K562 (cell line): ENCODE measurements around the gene KIAA0930. TPM values are rescaled to one million over a fixed set of nuclear protein-coding genes. Genes with fewer than 3 reads are reported as not detected.

ENCODE experiments used
- ATAC-seq: fragments of 200-7000 bp; cut with Tn5 transposase; 3 replicates; pipeline ENCODE4 v1.9.1; 2020; ENCODE audit warnings: moderate library complexity
- BruUV-seq: library from RNA; stranded (reverse); fragments of 400-500 nt; replicated peaks from 2 replicates; lab custom pipeline; 2021; lab: Mats Ljungman, UMichigan
- CTCF ChIA-PET: fragments of 300-600 bp; formaldehyde crosslinking; extraction: SDS; loops from one replicate; lab custom pipeline; 2021; ENCODE audit warnings: low intra/inter-chr PET ratio; lab: Yijun Ruan, JAX
- POLR2A ChIA-PET: fragments of 300-600, 350-650 bp; sonication (Branson Sonifier 250); formaldehyde crosslinking; extraction: SDS; loops from one replicate; lab custom pipeline; 2021; ENCODE audit warnings: antibody characterized with exemption, inconsistent platforms; lab: Yijun Ruan, JAX
- DNase-seq, 4 experiments: peaks; one replicate each; pipeline versions ENCODE4 v3.0.0 to v3.0.0-alpha.2; 2011 to 2018; ENCODE audit warnings: low spot score in 3 of 4, mixed read lengths in 3 of 4; ENCODE audit errors: extremely low read depth in 1 of 4
- FAIRE-seq: peaks from 2 replicates; lab custom pipeline; 2011; peaks lifted over from hg19 to GRCh38; lab: Jason Lieb, UNC
- H2AFZ ChIP-seq: 2 replicates; pipeline ENCODE4 v1.6.0; 2011; ENCODE audit warnings: low read depth, low read length, control low read depth, inconsistent platforms
- H3K27ac ChIP-seq: fragments of 200-600 bp; 3 replicates; pipeline ENCODE4 v1.8.0; 2011; ENCODE audit warnings: low read depth, mild to moderate bottlenecking, control low read depth, inconsistent platforms, low read length, moderate library complexity, mixed read lengths; ENCODE audit errors: extremely low read depth
- H3K27me3 ChIP-seq, 2 experiments: fragments of 300-600 bp in 1 of 2; 2 replicates in 1 of 2; 3 replicates in 1 of 2; pipeline versions ENCODE4 v1.6.0 to v1.8.0; 2011; ENCODE audit warnings: inconsistent platforms in 2 of 2, low read length in 2 of 2, mild to moderate bottlenecking in 1 of 2, mixed read lengths in 1 of 2, moderate library complexity in 1 of 2; ENCODE audit not compliant: control insufficient read depth in 2 of 2, insufficient read depth in 2 of 2
- H3K36me3 ChIP-seq: fragments of 300-600 bp; 3 replicates; pipeline ENCODE4 v1.8.0; 2011; ENCODE audit warnings: mild to moderate bottlenecking, low read length, inconsistent platforms; ENCODE audit not compliant: control insufficient read depth, insufficient read depth
- H3K4me1 ChIP-seq, 2 experiments: fragments of 200-600 bp in 1 of 2; replicated peaks in 1 of 2; 2 replicates in 1 of 2; 3 replicates in 1 of 2; pipeline versions ENCODE4 v1.5.1 to v1.8.0; 2011; ENCODE audit warnings: inconsistent platforms in 2 of 2, low read length in 2 of 2, mild to moderate bottlenecking in 1 of 2, mixed read lengths in 1 of 2, moderate library complexity in 1 of 2; ENCODE audit not compliant: control insufficient read depth in 2 of 2, insufficient read depth in 2 of 2
- H3K4me2 ChIP-seq: 2 replicates; pipeline ENCODE4 v1.6.1; 2011; ENCODE audit warnings: low read length, control low read depth, inconsistent platforms, mixed read lengths; ENCODE audit not compliant: insufficient read depth
- H3K4me3 ChIP-seq: fragments of 200-600 bp; sonication (generic), shearing (Covaris generic); 2 replicates; pipeline ENCODE4 v1.5.1; 2016; ENCODE audit warnings: control low read depth, inconsistent platforms
- H3K79me2 ChIP-seq: fragments of 200-600 bp; 3 replicates; pipeline ENCODE4 v1.8.0; 2011; ENCODE audit warnings: low read length, inconsistent platforms; ENCODE audit not compliant: control insufficient read depth, insufficient read depth
- H3K9ac ChIP-seq, 2 experiments: 2 replicates each; pipeline versions ENCODE4 v1.6.0 to v1.6.1; 2011; ENCODE audit warnings: low read depth in 2 of 2, low read length in 2 of 2, control low read depth in 1 of 2, inconsistent platforms in 1 of 2, mild to moderate bottlenecking in 1 of 2, mixed read lengths in 1 of 2; ENCODE audit not compliant: insufficient read depth in 1 of 2
- H3K9me1 ChIP-seq: one replicate; pipeline ENCODE4 v1.6.0; 2011; ENCODE audit warnings: inconsistent platforms, mild to moderate bottlenecking, low read length, moderate library complexity; ENCODE audit not compliant: control insufficient read depth, insufficient read depth
- H3K9me3 ChIP-seq: replicated peaks from 2 replicates; pipeline ENCODE4 v1.5.1; 2011; ENCODE audit warnings: low read depth, low read length, inconsistent platforms; ENCODE audit not compliant: control insufficient read depth, insufficient read depth
- H4K20me1 ChIP-seq: replicated peaks from 2 replicates; pipeline ENCODE4 v1.6.1; 2011; ENCODE audit warnings: low read length, inconsistent platforms, mixed read lengths; ENCODE audit not compliant: control insufficient read depth, insufficient read depth
- DDX20 ChIP-seq: fragments of 450-650 bp; IDR thresholded peaks from 2 replicates; pipeline ENCODE4 v1.6.1; 2016; ENCODE audit warnings: missing genetic modification characterization, low read depth, mild to moderate bottlenecking, missing compliant biosample characterization, moderate library complexity
- GATAD2B ChIP-seq: fragments of 450-650 bp; IDR thresholded peaks from 2 replicates; pipeline ENCODE4 v1.6.1; 2017; ENCODE audit warnings: mild to moderate bottlenecking, borderline replicate concordance
- HOMEZ ChIP-seq: fragments of 250-450 bp; sonication (Bioruptor Pico); IDR thresholded peaks from 2 replicates; pipeline ENCODE4 v1.4.0; 2020; ENCODE audit warnings: mild to moderate bottlenecking, moderate library complexity
- MNT ChIP-seq, 2 experiments: fragments of 450-650 bp; conservative IDR thresholded peaks; 2 replicates each; pipeline ENCODE4 v1.6.1; 2017; ENCODE audit warnings: mild to moderate bottlenecking in 2 of 2, moderate library complexity in 2 of 2
- NCOA2 ChIP-seq, 2 experiments: fragments of 450-650 bp; IDR thresholded peaks; 2 replicates each; pipeline ENCODE4 v1.6.1; 2018; ENCODE audit warnings: mild to moderate bottlenecking in 2 of 2, moderate library complexity in 1 of 2; ENCODE audit not compliant: partially characterized antibody in 2 of 2
- PTBP1 ChIP-seq: fragments of 200-400 bp; formaldehyde crosslinking; IDR thresholded peaks from 2 replicates; pipeline ENCODE4 v1.6.1; 2017; ENCODE audit warnings: low read depth, low read length
- TBP ChIP-seq: optimal IDR thresholded peaks from 2 replicates; pipeline ENCODE3; 2011; ENCODE audit warnings: low read depth, low read length, improper control_type of control experiment
- TEAD4 ChIP-seq, 2 experiments: sonication (generic) in 1 of 2; formaldehyde crosslinking in 1 of 2; IDR thresholded peaks; 2 replicates each; pipeline versions ENCODE4 v1.6.1 to v1.8.0; 2012 to 2022; ENCODE audit warnings: borderline replicate concordance in 1 of 2, inconsistent platforms in 1 of 2, low read length in 1 of 2, mild to moderate bottlenecking in 1 of 2, missing genetic modification reagents in 1 of 2
- ZNF274 ChIP-seq: IDR thresholded peaks from 2 replicates; pipeline ENCODE4 v1.6.1; 2011; ENCODE audit warnings: low read depth, mild to moderate bottlenecking, low read length, moderate library complexity, borderline replicate concordance
- ZNF445 ChIP-seq: fragments of 250-450 bp; sonication (Bioruptor Pico); IDR thresholded peaks from 2 replicates; pipeline ENCODE4 v1.4.0; 2020; ENCODE audit warnings: low read depth, mild to moderate bottlenecking, moderate library complexity
- ZNF561 ChIP-seq: fragments of 450-650 bp; formaldehyde crosslinking; conservative IDR thresholded peaks from 2 replicates; pipeline ENCODE4 v1.4.0; 2020; ENCODE audit warnings: mild to moderate bottlenecking, moderate library complexity
- WGBS: fragments of 100-300 bp; shearing (Covaris generic); methylation state at CpG from one replicate; pipeline ENCODE4 v1.1.6; 2016; ENCODE audit warnings: low coverage, mixed read lengths; ENCODE audit not compliant: insufficient coverage; ENCODE audit errors: missing lambda C conversion rate; 5-methylcytosine and 5-hydroxymethylcytosine counted together
- in situ Hi-C: fragments of 300-500 bp; cut with MboI; formaldehyde crosslinking; loops from 4 replicates; pipeline ENCODE4 v1.15.0; 2018; ENCODE audit warnings: inconsistent platforms, mixed read lengths
- intact Hi-C: fragments of 100-400 bp; cut with micrococcal nuclease; formaldehyde crosslinking; loops from 2 replicates; pipeline ENCODE4 v1.14.2; 2022
- polyA plus RNA-seq, 8 experiments: library from polyadenylated mRNA; depleted of rRNA in 4 of 8; stranded (reverse) in 5 of 8; unstranded in 3 of 8; fragments of >200 nt; fragmentation: Nextera tagmentation in 2 of 8; fragmentation: Illumina TruSeq in 1 of 8; extraction: Ambion mirVana in 2 of 8; extraction: Trizol in 1 of 8; gene quantifications; 2 replicates each; pipeline versions ENCODE4 v1.2.1 to v1.2.3, GENCODE V29; 2011 to 2014; ENCODE audit warnings: inconsistent platforms in 1 of 8, missing spikeins in 1 of 8
- total RNA-seq, 7 experiments: library from RNA; depleted of rRNA in 6 of 7; stranded (reverse); fragments of >200 nt in 6 of 7; fragmentation: Illumina TruSeq in 2 of 7; extraction: Trizol in 2 of 7; gene quantifications; 2 replicates each; pipeline versions ENCODE4 v1.2.1 to v1.2.3, GENCODE V29; 2011 to 2021; ENCODE audit warnings: low replicate concordance in 1 of 7
- TF ChIP-seq, protein P1 (sequence below): conservative IDR thresholded peaks from 2 replicates; pipeline ENCODE4 v1.6.1; 2011; ENCODE audit warnings: low read depth, mild to moderate bottlenecking, low read length; ENCODE audit not compliant: control insufficient read depth
- TF ChIP-seq, protein P2 (sequence below): fragments of 450-650 bp; IDR thresholded peaks from 2 replicates; pipeline ENCODE4 v1.7.1; 2018; ENCODE audit warnings: mild to moderate bottlenecking, low read depth; ENCODE audit not compliant: partially characterized antibody

The KIAA0930 gene
- total and polyA plus RNA-seq, 9 of the 15 experiments (the other 6 are each of a cell fraction or from before 2014, with no cell fraction given), result 0.24 to 12.1 (median 6.4) TPM

DNA sequence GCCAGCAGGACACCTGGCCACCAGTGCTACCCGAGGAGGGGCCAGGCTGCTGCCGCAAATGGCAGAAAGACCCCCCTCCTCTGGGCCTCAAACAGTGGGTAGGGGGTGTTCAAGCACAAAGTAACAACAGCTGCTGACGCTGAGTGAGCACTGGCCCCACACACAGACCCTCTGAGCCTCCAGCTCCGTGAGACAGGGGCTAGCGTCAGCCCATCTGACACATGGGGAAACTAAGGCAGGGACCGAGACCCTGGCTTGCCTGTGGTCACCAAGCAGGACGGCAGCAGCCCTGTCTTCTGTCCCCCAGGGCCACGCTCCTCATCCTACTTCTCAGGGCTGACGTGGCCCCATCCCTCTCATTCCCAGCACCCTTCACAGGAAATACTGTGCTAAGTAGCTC lies 40.5 kb downstream of the KIAA0930 start:
- in situ Hi-C loops, result no loop called here
- H4K20me1 ChIP-seq, result no peaks in the 10 kb centered on the region; the same call in 1 of the 2 replicates
- FAIRE-seq, result no peak
- no peak overlapping the region for H3K4me3 ChIP-seq
- H3K9me1 ChIP-seq, result peaks cover 6% of the 10 kb centered on the region
- H3K4me1 ChIP-seq, result peaks cover 0 to 38% of the 10 kb centered on the region in 2 experiments; a peak in 2 of 5 replicates
- H2AFZ ChIP-seq, result no peak overlapping the region
- no peak for ATAC-seq
- no peaks in the 10 kb centered on the region for H3K27me3 ChIP-seq
- ChIA-PET POLR2A (no interaction called here), CTCF (no interaction called here)
- no TSS peak for BruUV-seq
- H3K9ac ChIP-seq, result no peak overlapping the region
- no peaks in the 10 kb centered on the region for H3K36me3 ChIP-seq
- DNase-seq, result no peak
- H3K79me2 ChIP-seq, result no peaks in the 10 kb centered on the region
- no peaks in the 10 kb centered on the region for H3K9me3 ChIP-seq
- H3K27ac ChIP-seq, result no peak overlapping the region
- no peak overlapping the region for H3K4me2 ChIP-seq
- WGBS, result 64% methylated on average over 5 of the region's 9 CpGs
- intact Hi-C loops, result loop anchor here (10.0 kb wide), 1 partner anchor 95 kb away; no protein-coding TSS in a partner anchor
- TF ChIP-seq TBP, result no peak
- TF ChIP-seq DDX20, result no peak
- no peak for TF ChIP-seq GATAD2B
- TF ChIP-seq MNT (conservative IDR thresholded peaks at IDR 0.05), result no peak
- TF ChIP-seq, protein P1, sequence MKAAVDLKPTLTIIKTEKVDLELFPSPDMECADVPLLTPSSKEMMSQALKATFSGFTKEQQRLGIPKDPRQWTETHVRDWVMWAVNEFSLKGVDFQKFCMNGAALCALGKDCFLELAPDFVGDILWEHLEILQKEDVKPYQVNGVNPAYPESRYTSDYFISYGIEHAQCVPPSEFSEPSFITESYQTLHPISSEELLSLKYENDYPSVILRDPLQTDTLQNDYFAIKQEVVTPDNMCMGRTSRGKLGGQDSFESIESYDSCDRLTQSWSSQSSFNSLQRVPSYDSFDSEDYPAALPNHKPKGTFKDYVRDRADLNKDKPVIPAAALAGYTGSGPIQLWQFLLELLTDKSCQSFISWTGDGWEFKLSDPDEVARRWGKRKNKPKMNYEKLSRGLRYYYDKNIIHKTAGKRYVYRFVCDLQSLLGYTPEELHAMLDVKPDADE, result no peak
- no peak for TF ChIP-seq TEAD4 (IDR thresholded peaks at IDR 0.05; ENCODE audit: low read length)
- no peak for TF ChIP-seq TEAD4 (CRISPR knock-in tag; IDR thresholded peaks at IDR 0.05; ENCODE audit: borderline replicate concordance)
- TF ChIP-seq ZNF445 (CRISPR knock-in tag), result no peak
- TF ChIP-seq NCOA2 (IDR thresholded peaks at IDR 0.05; ENCODE audit: partially characterized antibody in 2 of 2), result no peak
- no peak for TF ChIP-seq HOMEZ
- no peak for TF ChIP-seq ZNF561 (CRISPR knock-in tag)
- TF ChIP-seq ZNF274, result no peak
- TF ChIP-seq PTBP1, result no peak
- TF ChIP-seq, protein P2, sequence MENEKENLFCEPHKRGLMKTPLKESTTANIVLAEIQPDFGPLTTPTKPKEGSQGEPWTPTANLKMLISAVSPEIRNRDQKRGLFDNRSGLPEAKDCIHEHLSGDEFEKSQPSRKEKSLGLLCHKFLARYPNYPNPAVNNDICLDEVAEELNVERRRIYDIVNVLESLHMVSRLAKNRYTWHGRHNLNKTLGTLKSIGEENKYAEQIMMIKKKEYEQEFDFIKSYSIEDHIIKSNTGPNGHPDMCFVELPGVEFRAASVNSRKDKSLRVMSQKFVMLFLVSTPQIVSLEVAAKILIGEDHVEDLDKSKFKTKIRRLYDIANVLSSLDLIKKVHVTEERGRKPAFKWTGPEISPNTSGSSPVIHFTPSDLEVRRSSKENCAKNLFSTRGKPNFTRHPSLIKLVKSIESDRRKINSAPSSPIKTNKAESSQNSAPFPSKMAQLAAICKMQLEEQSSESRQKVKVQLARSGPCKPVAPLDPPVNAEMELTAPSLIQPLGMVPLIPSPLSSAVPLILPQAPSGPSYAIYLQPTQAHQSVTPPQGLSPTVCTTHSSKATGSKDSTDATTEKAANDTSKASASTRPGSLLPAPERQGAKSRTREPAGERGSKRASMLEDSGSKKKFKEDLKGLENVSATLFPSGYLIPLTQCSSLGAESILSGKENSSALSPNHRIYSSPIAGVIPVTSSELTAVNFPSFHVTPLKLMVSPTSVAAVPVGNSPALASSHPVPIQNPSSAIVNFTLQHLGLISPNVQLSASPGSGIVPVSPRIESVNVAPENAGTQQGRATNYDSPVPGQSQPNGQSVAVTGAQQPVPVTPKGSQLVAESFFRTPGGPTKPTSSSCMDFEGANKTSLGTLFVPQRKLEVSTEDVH, result no peak
